Stimulated activated CD4-positive, alpha-beta T cell treated with anti-CD3 and anti-CD28 coated beads, Interleukin-1b, Interleukin-23, amount 100 ng/mL, for 24 hours (primary cell): ENCODE measurements around the gene ZNF93.
"Not testable (repeated sequence)": the region's sequence is repeated elsewhere in the genome, so short reads cannot be mapped to it uniquely, and the experiment has no call there.

Source experiments
- DNase-seq, 4 experiments: peaks; one replicate each; pipeline ENCODE4 v3.0.0-alpha.2; 2020; ENCODE audit warnings: low read depth in 4 of 4, low spot score in 1 of 4

Gene ZNF93

DNA sequence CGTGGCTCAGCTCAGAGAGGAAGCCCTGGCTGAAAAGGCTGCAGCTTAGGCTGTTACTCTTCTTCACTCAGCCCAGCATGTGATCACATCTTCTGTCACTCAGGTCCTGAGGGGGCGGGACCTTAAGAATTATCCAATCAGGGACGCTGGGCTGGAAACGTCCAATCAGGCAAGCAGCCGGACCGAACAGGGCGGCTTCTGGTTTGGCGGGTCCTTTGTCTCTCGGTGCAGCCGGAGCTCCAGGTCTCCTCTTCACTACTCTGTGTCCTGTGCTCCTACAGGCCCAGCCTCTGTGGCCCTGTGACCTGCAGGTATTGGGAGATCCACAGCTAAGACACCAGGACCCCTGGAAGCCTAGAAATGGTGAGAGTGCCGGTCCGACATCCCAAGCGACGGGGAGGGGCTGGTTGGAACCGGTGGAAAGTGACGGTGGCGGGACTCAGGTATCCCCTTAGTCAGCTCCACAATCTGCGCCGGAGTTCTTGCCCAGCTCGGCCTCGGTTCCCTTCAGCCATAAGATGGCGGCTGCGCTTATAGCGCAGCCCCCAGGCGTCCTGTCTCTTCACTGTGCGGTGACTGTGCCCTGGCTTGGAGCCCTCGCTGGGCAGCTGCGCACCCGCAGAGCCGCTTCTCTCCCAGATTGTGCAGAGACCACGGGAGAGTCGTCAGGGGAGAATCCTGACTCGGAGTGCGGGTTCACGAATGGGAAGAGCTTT lies at the start of gene ZNF93:
TSS of gene ZNF93 (plus strand) at position 218 of the 716 bp plus-strand sequence. CDS start at position 361, 143 bp downstream.
- DNase-seq: peak; percentile 73 to 86 (median 78)

- not testable (repeated sequence) for DNase-seq
Measured at GRCh38 chr19:19851740-19852139, 49.0 kb upstream of the ZNF93 start.

DNA sequence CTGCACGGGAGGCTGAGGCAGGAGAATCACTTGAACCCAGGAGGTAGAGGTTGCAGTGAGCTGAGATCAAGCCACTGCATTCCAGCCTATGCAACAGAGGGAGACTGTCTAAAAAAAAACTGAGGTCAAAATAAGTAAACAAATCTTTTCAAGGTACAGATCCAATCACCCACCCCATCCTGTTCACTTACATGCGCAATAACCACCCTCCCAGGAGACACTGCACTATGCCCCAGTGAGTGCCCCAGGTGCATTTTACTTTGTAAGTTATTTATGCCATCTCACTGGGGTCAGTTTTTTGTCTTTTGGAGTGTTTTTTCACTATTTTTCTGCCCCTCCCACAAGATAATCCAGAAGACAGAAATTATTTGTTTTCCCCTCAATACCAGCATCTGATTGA lies 42.0 kb upstream of the ZNF93 start:
- DNase-seq: no peak

DNA sequence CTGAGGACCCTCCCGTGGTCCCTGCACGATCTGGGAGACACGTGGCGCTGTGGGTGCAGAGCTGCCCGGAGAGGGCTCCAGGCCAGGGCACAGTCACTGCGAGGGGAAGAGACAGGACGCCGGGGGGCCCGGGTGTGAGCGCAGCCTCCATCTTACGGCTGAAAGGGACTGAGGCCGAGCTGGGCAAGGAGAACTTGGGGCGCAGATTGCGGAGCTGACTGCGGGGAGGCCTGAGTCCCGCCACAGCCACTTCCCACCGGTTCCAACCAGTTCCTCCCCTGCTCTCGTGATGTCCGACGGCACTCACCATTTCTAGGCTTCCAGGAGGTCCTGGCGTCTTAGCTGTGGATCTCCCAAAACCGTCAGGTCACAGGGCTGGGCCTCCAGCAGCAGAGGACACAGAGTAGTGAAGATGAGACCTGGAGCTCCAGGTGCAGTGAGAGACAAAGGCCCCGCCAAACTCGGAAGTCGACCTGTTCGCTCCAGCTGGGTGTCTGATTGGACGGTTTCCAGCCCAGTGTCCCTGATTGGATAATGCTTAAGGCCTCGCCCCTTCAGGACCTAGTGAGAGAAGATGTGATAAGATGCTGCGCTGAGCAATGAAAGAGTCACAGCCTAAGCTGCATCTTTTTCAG lies 39.9 kb upstream of the ZNF93 start:
- peak in 2 of 4 experiments; percentile 19 to 21 for DNase-seq

DNA sequence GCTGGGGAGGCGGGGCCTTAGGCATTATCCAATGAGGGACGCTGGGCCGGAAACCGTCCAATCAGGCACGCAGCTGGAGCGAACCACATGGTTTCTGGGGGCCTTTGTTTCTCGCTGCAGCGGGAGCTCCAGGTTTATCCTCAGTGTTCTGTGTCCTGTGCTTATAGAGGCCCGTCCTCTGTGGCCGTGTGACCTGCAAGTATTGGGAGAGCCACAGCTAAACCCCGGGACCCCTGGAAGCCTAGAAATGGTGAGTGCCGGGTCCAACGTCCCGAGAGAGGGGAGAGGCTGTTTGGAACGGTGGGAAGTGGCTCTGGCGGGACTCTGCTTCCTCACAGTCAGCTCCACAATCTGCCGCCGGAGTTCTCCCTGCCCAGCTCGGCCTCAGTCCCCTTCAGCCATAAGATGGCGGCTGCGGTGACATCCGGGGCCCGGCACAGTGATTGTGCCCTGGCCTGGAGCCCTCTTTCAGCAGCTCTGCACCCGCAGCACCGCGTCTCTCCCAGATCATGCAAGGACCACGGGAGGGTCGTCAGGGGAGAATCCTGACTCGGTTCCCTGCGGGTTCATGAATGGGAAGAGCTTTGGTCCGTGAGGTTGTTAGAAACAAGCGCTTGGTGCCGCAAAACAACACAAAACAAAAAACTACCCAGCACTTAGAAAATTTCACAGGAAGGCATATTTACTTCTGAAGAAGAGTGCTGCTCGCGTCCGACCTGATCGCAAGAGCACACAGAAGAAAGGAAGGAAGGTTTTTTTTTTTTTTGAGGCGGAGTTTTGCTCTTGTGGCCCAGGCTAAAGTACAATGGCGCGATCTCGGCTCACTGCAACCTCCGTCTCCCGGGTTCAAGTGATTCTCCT lies 34.8 kb upstream of the ZNF93 start, which contains the start of gene ZNF253:
TSS of gene ZNF253 (plus strand) at position 133 of the 861 bp plus-strand sequence. CDS start at position 248, 115 bp downstream.
- DNase-seq: peak; percentile 84 to 93 (median 92)

- DNase-seq: peak; percentile 6 to 21 (median 9)
Measured at GRCh38 chr19:19866611-19867248, 34.0 kb upstream of the ZNF93 start.

DNA sequence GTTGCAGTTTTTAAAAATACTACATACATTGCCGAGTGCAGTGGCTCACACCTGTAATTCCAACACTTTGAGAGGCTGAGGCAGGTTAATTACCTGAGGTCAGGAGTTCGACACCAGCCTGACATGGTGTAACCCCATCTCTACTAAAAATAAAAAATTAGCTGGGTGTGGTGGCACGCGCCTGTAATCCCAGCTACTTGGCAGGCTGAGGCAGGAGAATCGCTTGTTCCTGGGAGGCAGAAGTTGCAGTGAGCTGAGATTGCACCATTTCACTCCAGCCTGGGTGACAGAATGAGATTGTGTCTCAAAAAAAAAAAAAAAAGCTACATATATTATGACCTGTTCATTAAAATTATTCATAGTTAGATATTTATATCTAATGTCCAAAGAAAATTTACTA lies 30.7 kb upstream of the ZNF93 start:
- not testable (repeated sequence) for DNase-seq

DNA sequence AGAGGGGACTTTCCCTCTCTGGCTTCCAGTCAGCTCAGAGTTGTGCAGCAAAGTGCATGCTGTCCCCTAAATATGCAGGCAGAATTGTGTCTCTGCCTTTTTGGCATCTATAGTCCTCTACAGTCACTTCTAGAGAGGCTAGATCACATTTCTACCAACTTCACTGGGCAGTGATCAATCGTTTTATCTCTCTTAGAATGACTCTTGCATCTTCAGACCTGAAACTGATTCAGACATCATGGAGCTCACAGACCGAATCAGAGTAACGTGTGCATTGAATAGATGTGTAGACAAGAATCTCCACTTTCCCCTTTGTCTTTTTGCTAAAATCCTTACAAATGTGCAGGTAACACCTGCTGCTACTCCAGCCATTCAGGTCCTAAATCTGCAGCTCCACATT lies 28.8 kb upstream of the ZNF93 start:
- DNase-seq: no peak

DNA sequence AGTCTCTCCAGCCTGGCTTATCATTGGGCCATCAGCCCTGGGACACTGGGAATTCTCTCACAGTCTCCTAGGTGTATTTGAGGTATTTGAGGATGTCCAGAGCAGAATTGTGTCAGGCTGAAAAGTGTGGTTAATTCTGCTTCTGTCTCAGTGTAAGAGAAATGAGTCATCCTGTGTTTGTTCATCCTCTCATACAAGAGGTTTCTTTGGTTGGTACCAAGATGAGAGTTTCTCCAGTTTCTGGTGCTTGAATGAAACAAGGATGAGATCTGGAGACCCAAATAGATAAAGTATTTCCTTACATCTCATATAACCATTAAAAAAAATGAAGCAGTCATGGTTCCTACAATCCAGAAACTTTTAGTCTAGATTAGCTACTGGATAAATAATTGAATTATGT lies 27.4 kb upstream of the ZNF93 start:
- DNase-seq: no peak

DNA sequence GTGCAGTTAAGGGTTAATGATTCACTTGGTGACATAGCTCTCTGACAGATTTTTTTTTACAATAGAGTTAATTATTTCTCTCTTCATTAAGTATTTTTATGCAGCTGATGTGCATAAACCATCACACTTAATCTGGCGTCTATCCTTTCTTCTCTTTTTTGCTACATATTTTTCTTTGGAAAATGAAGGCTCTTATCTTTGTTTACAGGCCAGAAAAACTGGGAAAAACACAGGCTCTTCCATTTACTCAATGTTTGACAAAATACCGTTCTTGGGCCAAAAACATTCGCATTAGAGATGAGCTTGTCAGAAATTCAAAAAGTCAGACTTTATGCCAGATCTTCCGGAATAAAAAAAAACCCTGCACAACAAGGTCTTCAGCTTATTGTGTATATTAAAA lies 23.0 kb upstream of the ZNF93 start:
- DNase-seq: no peak

- no peak for DNase-seq
Measured at GRCh38 chr19:19884583-19884982, 16.2 kb upstream of the ZNF93 start.

GRCh38 chr19:19892055-19892941 lies 8.4 kb upstream of the ZNF93 start:
- DNase-seq: not testable (repeated sequence)

- no peak for DNase-seq
Measured at GRCh38 chr19:19900139-19900728, 512 bp upstream of the ZNF93 start.

GRCh38 chr19:19907551-19907950 lies 6.8 kb downstream of the ZNF93 start:
- DNase-seq: not testable (repeated sequence)

- no peak for DNase-seq
Measured at GRCh38 chr19:19909654-19910053, 8.9 kb downstream of the ZNF93 start.

DNA sequence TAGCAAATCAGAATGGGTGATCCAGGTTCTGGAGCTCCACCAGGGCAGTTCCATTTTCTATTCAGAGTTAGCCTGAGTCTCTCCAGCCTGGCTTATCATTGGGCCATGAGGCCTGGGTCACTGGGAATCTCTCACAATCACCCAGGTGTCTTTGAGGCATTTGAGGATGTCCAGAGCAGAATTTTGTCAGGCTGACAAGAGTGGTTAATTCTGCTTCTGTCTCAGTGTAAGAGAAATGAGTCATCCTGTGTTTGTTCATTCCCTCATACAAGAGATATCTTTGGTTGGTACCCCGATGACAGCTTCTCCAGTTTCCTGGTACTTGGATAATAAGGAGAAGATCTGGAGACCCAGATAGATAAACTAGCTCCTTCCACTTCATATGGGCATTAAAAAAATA lies 10.4 kb downstream of the ZNF93 start:
- no peak for DNase-seq

- no peak for DNase-seq
Measured at GRCh38 chr19:19914596-19914995, 13.8 kb downstream of the ZNF93 start.

- DNase-seq: peak in 1 of 4 experiments; percentile 14
Measured at GRCh38 chr19:19930417-19930816, 29.7 kb downstream of the ZNF93 start.

GRCh38 chr19:19933432-19934314 lies 32.9 kb downstream of the ZNF93 start:
- DNase-seq: not testable (repeated sequence)
